ENCODE measurements around the gene MTHFR. TPM values are rescaled to one million over a fixed set of nuclear protein-coding genes. Genes with fewer than 3 reads are reported as not detected.

The MTHFR gene
- total RNA-seq, 2 donors from 2014 or later: 30.3 to 81.4 TPM

DNA sequence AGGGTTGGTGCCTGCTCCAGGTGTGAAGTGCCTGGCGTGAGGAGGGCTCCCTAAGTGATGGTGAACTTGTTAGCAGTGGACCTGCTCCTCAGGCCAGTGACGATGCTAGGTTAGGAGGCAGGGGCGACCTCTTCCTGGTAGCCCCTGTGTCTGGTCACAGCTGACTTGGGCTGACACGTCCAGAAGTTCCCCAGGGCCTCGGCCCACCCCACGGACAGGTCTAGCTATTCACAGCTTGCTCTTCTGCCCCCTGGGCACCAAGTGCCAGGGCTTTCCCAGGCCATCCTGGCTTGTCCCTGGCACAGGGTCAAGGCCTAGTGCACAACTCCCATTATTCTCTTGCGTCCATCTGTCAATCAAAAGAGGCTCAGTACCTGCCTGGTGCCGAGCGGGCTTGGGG lies 54.7 kb downstream of the MTHFR start:
- TF ChIP-seq CTCF (IDR thresholded peaks at IDR 0.05): no peak
- no peaks in the 10 kb centered on the region for H3K9me3 ChIP-seq
- ATAC-seq (ENCODE audit: insufficient number of reproducible peaks, low FRiP score, low read depth) (no peak), DNase-seq (ENCODE audit: low spot score) (no peak)
- no peak overlapping the region for H3K27ac ChIP-seq
- H3K4me3 ChIP-seq: no peak overlapping the region
- H3K4me1 ChIP-seq (ENCODE audit: control insufficient read depth in 1 of 2, low read depth in 2 of 2): no peaks in the 10 kb centered on the region
- H3K27me3 ChIP-seq (replicated peaks; ENCODE audit: insufficient read depth): no peaks in the 10 kb centered on the region
- peaks cover 11% of the 10 kb centered on the region for H3K36me3 ChIP-seq

DNA sequence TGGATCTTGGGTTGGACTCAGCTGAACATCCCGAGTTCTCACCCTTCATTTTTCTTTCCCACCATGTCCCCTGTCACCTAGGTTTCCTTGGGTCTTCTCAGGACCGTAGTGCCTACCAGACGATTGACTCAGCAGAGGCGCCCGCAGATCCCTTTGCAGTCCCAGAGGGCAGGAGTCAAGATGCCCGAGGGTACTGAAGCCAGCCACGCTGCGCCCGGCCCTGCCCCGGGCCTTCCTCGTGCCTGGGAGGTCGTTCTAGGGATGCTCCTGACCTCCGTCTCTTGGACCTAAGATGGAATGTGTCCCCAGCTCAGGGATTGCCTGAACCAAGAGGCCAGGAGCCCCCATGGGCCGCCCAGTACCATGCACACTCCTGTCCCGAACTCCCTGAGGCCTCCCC lies 55.8 kb downstream of the MTHFR start:
- Histone ChIP-seq H3K27ac (no peak overlapping the region), H3K4me1 (ENCODE audit: control insufficient read depth in 1 of 2, low read depth in 2 of 2) (no peaks in the 10 kb centered on the region), H3K4me3 (no peak overlapping the region), H3K27me3 (replicated peaks; ENCODE audit: insufficient read depth) (no peaks in the 10 kb centered on the region), H3K36me3 (peaks cover 11% of the 10 kb centered on the region), H3K9me3 (no peaks in the 10 kb centered on the region)
- TF ChIP-seq CTCF (IDR thresholded peaks at IDR 0.05): no peak
- DNase-seq (ENCODE audit: low spot score) (no peak), ATAC-seq (ENCODE audit: insufficient number of reproducible peaks, low FRiP score, low read depth) (no peak)

GRCh38 chr1:11749203-11749689 lies 56.5 kb downstream of the MTHFR start:
- no peak for TF ChIP-seq CTCF (IDR thresholded peaks at IDR 0.05)
- Histone ChIP-seq H3K9me3 (no peaks in the 10 kb centered on the region), H3K4me3 (no peak overlapping the region), H3K36me3 (peaks cover 11% of the 10 kb centered on the region), H3K27me3 (replicated peaks; ENCODE audit: insufficient read depth) (no peaks in the 10 kb centered on the region), H3K27ac (no peak overlapping the region), H3K4me1 (ENCODE audit: control insufficient read depth in 1 of 2, low read depth in 2 of 2) (no peaks in the 10 kb centered on the region)
- DNase-seq (ENCODE audit: low spot score): no peak
- ATAC-seq (ENCODE audit: insufficient number of reproducible peaks, low FRiP score, low read depth): no peak

DNA sequence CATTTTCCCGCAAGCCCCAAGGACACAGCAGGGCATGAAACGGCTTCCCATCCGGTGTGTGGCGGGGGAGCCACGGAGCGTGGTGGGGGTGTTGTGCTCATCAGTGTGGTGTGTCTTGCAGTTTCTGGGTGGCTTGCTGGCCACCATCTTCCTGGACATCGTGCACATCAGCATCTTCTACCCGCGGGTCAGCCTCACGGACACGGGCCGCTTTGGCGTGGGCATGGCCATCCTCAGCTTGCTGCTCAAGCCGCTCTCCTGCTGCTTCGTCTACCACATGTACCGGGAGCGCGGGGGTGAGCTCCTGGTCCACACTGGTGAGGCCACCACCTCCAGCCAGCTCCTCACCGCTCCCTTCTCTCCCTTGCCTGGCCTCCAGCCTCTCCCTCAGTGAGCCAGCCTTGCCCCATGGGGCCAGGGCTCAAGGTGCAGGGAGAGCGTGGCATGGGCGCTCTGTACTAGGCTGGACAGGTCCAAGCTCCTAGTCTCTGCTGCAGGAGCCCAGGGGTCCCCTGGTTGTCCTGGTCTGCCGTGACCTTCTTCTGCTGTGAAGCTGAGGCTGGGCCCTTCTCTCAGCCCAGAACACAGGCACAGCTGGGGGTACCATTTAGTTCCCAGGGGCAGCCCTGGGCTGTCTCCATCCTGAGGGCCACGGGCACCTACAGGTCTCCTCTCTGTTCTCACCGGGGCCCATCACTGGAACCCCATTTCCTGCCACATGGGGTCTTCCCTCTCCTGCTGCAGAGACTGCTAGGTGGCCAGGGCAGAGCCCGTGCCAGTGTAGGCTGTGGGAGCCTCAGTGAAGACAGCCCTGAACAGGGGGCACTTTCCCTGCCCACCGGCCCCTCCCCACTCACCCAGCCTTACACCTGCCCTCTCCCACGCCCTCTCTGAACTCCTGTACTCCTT lies 57.2 kb downstream of the MTHFR start:
- TF ChIP-seq CTCF (IDR thresholded peaks at IDR 0.05): no peak
- ATAC-seq (ENCODE audit: insufficient number of reproducible peaks, low FRiP score, low read depth) (no peak), DNase-seq (ENCODE audit: low spot score) (no peak)
- no peaks in the 10 kb centered on the region for H3K4me1 ChIP-seq (ENCODE audit: control insufficient read depth in 1 of 2, low read depth in 2 of 2)
- H3K27me3 ChIP-seq (replicated peaks; ENCODE audit: insufficient read depth): no peaks in the 10 kb centered on the region
- H3K4me3 ChIP-seq: no peak overlapping the region
- no peaks in the 10 kb centered on the region for H3K9me3 ChIP-seq
- peaks cover 11% of the 10 kb centered on the region for H3K36me3 ChIP-seq
- no peak overlapping the region for H3K27ac ChIP-seq

DNA sequence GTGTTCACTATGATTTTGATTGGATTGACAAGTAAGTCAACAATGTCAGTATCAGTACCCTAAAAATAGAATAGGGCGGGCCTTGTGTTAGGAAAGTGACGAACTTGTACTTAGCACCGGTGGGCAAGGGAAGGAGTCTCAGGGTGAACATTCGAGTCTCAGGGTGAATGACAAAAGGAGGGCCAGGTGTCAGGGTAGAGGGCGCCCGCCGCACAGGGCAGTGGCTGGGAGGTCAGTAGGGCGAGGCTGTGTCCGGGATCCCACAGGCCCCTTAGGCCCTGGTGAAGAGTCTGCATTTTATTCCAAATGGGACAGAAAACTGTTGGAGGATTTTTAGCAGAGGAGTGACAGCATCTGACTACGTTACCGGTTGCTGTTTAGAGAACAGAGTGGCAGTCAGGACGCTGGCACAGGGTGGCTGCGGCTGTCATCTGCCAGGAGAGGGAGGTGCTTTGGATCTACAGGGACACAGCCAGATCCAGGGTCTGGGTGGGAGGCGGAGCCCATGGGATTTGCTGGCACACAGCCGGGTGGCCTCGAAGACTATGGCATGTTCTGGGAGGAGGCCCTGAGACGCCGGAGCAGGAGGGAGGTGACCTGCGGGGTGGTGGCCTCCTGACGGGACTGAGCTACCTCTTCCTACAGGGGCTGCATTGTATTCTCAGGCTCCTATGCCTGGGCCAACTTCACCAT lies 58.8 kb downstream of the MTHFR start:
- H3K27ac ChIP-seq: no peak overlapping the region
- H3K36me3 ChIP-seq: peaks cover 11% of the 10 kb centered on the region
- H3K9me3 ChIP-seq: no peaks in the 10 kb centered on the region
- DNase-seq (ENCODE audit: low spot score): no peak
- no peaks in the 10 kb centered on the region for H3K4me1 ChIP-seq (ENCODE audit: control insufficient read depth in 1 of 2, low read depth in 2 of 2)
- no peak for TF ChIP-seq CTCF (IDR thresholded peaks at IDR 0.05)
- H3K4me3 ChIP-seq: no peak overlapping the region
- H3K27me3 ChIP-seq (replicated peaks; ENCODE audit: insufficient read depth): no peaks in the 10 kb centered on the region
- no peak for ATAC-seq (ENCODE audit: insufficient number of reproducible peaks, low FRiP score, low read depth)

All from thoracic aorta (tissue), 2 donors.